Dermis blood vessel endothelial cell (primary cell): Measurements from ENCODE around the gene TBC1D22A. TPM values are rescaled to one million over a fixed set of nuclear protein-coding genes. Genes with fewer than 3 reads are reported as not detected.
A peak's percentile ranks its signal among the peaks of the same experiment; 100 is the strongest.

Experiments
- DNase-seq: peaks from one replicate; pipeline ENCODE4 v3.0.0; 2010
- total RNA-seq: library from RNA; depleted of rRNA; stranded (reverse); fragments of >200 nt; gene quantifications from 2 replicates; pipeline ENCODE4 v1.2.3, GENCODE V29; 2014

The TBC1D22A gene
- total RNA-seq, 1 donor from 2014 or later: 19.4 TPM

DNA sequence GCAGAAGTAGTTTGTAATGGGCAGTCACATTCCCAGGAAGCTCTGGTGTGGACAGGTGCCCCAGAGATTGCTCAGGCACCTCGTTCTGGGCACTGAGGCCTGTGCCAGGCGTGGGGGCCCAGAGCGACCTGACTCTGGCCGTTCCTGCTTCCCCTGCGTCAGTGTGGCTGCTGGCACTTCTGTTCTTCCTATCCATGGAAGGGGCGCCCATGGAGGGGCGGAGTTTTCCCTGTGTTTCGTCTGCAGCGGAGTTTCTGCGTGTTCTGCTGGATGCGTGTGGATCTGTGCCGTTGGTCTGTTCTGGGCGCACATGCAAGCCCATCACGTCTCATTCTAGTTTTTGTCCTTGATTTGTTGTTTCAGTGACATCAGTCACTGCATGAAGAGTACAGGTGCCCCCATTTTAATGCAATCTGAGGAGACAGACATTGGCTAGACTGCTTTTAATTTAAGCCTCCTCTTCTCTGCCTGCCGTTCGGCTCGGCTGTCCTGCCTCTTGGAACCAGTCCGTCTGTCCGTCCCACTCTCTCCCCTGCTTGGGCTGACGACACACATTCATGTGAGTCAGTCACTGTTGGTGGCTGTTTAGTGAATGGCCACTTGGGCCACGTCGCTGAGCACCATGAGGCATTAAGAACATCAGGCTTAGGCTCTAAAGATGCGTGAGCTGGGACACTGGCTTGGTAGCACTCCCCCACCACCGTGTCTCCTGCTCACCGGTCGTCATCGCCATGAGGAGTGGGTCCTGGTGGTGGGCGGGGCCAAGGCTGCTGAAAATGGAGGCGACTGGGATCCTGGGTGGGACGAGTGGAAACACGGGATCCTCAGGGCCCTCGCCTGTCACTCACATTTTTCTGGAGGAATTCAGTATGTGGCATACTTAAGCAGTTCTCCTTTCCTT is 255.8 kb downstream of the TBC1D22A start:
- DNase-seq: no peak

GRCh38 chr22:47019012-47019790 is 256.8 kb downstream of the TBC1D22A start:
- DNase-seq: no peak

DNA sequence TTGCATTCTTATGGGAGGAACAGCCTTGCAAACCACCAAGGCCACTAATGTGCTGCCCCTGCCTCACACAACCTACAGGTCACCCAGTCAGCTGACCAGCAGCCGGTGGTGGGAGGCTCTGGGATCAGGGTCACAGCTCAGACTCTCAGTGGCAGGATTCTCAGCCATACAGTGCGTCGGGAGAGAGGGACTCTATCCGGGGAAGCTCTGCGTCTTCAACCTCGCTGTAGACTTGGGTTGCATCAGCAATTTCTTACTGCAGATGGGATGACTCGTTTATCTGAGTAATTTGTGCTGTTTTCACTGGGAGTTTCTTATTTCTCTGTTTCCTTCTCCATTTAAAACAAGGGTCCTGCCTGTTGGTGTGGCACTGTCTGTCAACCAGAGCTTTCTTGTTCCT is 257.7 kb downstream of the TBC1D22A start:
- no peak for DNase-seq

DNA sequence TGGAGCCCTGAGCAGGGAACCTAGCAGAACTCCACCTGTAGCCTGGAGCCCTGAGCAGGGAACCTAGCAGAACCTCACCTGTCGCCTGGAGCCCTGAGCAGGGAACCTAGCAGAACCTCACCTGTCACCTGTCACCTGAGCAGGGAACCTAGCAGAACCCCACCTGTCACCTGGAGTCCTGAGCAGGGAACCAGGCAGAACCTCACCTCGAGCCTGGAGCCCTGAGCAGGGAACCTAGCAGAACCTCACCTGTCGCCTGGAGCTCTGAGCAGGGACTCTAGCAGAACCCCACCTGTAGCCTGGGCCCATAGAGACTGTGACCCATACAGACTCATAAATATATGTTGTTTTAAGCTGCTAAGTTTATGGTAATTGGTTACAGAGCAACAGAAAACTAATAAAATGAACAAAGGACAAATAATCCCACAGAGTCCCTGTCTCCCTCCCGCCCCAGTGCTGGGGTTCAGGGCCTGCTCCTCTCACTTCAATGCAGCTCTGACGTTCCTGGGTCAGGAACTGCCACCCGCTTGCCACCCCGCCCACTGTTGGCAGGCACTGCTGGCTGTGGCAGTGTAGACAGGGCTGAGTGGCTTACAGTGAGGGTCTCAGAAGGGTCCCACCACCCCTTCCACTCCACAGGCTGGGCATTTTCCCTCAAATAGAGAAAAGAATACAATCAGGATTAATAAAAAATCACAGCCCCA is 259.1 kb downstream of the TBC1D22A start:
- no peak for DNase-seq

DNA sequence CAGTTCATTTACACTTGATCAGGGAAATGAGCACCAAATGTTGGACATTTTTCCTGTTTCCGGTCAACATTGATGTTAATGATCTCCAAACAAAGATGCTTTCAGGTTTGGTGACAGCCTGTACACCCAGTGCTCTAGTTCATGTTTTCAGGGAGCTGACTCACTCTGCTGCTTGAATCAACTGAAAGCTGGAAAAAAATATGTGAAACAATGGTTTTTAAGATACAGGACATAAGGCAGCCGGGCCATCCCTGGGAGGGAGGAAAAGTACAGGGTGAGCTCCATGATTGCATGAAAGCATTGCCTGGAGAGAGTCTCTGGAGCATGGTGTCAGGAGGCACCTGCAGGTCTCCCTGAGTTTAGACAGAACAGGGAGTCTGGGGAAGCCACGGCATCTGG is 259.6 kb downstream of the TBC1D22A start:
- DNase-seq: peak; percentile 66

- no peak for DNase-seq
Measured at GRCh38 chr22:47022475-47022874, 260.0 kb downstream of the TBC1D22A start.

- DNase-seq: no peak
Measured at GRCh38 chr22:47023871-47024270, 261.4 kb downstream of the TBC1D22A start.

DNA sequence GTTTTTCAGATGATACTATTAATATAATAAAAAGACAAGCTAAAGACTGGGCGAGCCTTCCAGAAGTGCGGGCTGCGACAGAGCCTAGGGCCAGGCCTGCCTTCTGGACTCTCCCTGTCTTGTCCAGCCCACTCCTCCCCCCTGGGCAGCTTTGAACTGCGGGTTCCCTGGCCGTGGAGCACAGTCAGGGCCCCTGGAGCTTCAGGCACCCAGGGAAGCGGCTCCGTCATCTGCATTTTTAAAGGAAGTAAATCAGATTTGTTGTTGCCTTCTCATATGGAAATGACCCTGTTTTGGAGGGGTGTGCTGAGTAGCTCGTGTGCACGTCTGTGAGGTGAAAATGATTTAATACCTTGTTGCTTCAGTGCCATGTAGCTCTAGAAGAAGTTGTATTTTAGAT is 265.3 kb downstream of the TBC1D22A start:
- no peak for DNase-seq

DNA sequence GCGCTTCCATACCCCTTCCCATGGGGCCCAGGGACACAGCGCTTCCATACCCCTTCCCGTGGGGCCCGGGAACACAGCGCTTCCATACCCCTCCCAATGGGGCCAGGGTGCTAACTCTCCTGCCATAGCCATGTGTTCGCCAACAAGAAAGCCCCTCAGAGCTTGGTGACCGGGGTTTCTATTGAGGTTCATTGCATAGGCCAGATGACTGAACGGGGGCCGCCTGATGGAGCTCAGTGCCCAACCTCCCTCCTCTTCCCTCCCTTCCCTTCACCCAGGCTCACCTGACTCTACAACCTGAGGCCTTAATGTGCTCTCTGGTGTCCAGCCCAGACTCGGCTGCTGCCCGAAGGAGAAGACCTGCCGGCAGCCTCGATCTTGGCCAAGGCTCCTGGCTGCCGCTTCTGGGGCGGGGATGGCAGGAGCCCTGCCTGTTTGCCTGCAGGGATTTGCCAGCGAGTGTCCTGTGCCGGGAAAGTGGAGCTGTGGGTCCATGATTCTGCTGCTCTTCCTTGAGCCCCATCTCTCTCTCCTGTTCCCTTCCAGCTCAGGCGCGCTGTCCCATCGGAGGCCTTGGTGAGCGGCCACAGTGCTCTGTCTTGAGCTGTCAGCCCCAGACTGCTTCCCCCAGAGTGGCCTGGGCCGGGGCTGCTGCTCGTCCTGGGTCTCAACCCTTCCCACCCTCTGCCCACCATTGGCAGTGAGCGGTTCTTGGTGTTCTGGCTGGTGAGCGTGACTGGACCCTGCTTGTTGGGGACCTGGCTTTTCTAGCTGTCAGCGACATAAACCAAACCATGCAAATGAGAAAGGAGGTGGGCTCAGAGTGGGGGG is 267.0 kb downstream of the TBC1D22A start:
- DNase-seq: no peak

DNA sequence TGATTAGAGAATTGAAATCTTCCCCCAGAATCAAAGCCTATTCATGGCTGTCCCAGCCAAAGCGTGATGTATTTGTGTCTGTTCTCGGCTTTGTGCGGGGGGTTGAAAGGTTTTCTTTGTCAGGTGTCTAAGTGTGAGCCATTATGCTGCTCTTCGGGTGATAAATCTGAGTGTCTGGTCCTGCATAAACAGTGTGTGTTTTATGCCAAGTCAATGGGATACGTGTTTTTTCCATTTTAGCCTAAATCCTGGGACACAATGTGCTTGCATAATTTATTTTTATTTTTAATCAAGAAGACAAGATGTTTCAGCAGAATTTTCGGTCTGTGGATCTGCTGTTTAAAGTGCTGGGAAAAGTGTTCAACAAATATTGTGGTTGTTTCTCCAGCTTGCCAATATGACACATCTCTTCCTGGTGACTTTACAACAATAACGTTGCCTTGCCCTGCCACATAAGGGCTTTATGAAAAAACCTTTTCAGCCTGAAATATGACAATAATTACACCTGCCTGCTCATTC is 267.8 kb downstream of the TBC1D22A start:
- DNase-seq: peak; percentile 75

- DNase-seq: no peak
Measured at GRCh38 chr22:47030881-47031627, 268.6 kb downstream of the TBC1D22A start.

GRCh38 chr22:47031628-47031915 is 269.1 kb downstream of the TBC1D22A start:
- no peak for DNase-seq

GRCh38 chr22:47032091-47032943 is 269.9 kb downstream of the TBC1D22A start:
- no peak for DNase-seq

DNA sequence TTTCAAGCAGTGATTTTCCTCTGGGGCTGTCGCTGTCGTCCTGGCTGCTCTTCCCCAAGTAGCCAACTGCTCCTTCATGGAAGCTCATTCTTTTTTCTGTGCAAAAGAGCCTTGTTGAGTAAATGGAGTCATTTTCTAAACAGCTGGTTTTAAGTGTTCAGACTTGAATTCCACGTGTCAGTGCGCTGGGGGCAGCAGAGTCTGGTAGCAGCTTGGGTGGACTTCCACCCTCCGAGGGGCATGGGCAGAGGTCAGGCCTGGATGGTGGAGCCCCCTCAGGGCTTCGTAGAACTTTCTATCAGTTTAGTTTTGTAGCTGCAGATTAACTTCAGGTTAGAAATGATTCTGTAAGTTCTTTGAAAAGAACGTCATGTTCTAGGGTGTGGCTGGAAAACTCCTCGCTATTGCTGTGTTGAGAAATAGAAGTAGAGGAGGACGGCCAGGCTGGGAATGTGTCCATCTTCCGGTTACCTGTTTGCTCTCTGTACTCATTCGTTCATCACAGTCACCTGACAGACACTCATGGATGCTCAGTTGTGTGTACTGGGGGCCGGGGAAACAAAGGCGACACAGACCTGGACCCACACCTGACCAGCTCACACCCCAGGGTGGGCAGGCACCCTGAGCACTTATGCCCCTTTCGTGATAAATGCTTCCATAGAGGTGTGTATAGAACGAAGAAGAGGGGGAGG is 270.7 kb downstream of the TBC1D22A start:
- DNase-seq: no peak

DNA sequence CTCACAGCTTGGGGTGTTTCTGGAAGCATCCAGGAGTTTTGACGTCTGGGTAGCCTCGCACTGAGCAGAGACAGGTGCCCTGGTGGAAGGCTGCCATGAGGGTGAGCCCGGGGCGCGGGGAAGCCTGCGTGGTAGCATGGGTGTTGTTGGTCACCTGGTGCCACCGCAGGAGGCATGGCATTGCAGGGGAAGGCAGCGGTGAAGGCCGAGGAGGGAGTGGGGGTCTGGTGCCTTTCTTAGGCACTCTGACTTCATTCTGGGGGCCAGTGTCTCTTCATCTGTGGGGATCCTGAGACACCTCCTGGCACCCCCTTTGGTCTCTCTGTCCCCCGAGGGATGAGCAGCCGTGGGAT is 271.2 kb downstream of the TBC1D22A start:
- DNase-seq: no peak

GRCh38 chr22:47034076-47034808 is 271.8 kb downstream of the TBC1D22A start:
- DNase-seq: no peak

- DNase-seq: no peak
Measured at GRCh38 chr22:47034905-47035419, 272.5 kb downstream of the TBC1D22A start.

- no peak for DNase-seq
Measured at GRCh38 chr22:47035425-47035881, 273.0 kb downstream of the TBC1D22A start.

DNA sequence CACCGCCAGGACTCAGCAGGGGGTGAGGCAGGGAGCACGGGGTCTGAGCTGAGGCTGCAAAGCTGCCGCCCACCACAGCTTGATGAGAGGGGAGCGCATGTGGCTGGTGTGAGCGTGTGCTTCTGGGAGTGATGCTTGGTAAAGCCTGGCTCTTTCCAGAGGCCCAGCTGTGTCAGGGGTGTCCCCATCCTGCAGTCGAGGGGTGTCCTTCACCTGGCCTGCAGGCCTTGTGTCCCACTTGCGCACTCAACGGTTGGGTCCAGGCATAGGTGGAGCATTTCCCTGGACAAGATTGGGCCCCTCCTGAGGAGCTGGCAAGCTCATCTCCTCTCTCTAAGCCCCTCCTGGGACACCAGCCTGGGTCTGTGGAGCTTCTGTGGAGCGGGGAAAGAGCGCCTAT is 273.9 kb downstream of the TBC1D22A start:
- no peak for DNase-seq
